HG03439 (cell line): ENCODE results near the gene AUH.

ENCODE experiments used
- ATAC-seq: cut with Tn5 transposase; IDR thresholded peaks from one replicate; pipeline ENCODE4 v1.9.1; 2021; ENCODE audit warnings: mild to moderate bottlenecking, moderate library complexity; ENCODE audit not compliant: unreplicated experiment

Gene AUH

GRCh38 chr9:91193087-91193657 is 168.5 kb downstream of the AUH start:
- peak; percentile 20 for ATAC-seq

GRCh38 chr9:91192381-91193086 is 169.2 kb downstream of the AUH start:
- ATAC-seq, result no peak

GRCh38 chr9:91191411-91192380 is 170.0 kb downstream of the AUH start:
- ATAC-seq, result no peak

- no peak for ATAC-seq
Measured at GRCh38 chr9:91190062-91190461, 171.7 kb downstream of the AUH start.

- ATAC-seq, result no peak
Measured at GRCh38 chr9:91188719-91189590, 172.8 kb downstream of the AUH start.

GRCh38 chr9:91187965-91188344 is 173.8 kb downstream of the AUH start:
- ATAC-seq, result no peak

GRCh38 chr9:91187311-91187964 is 174.3 kb downstream of the AUH start:
- no peak for ATAC-seq

GRCh38 chr9:91186632-91187108 is 175.0 kb downstream of the AUH start:
- ATAC-seq, result no peak

GRCh38 chr9:91185193-91185886 is 176.4 kb downstream of the AUH start:
- no peak for ATAC-seq

- ATAC-seq, result no peak
Measured at GRCh38 chr9:91182429-91183225, 179.1 kb downstream of the AUH start.

- ATAC-seq, result no peak
Measured at GRCh38 chr9:91181541-91181940, 180.2 kb downstream of the AUH start.

GRCh38 chr9:91180930-91181268 is 180.8 kb downstream of the AUH start:
- no peak for ATAC-seq

- ATAC-seq, result no peak
Measured at GRCh38 chr9:91180240-91180929, 181.3 kb downstream of the AUH start.

- ATAC-seq, result no peak
Measured at GRCh38 chr9:91179237-91180138, 182.2 kb downstream of the AUH start.

- ATAC-seq, result no peak
Measured at GRCh38 chr9:91178281-91179236, 183.2 kb downstream of the AUH start.

GRCh38 chr9:91177661-91178280 is 183.9 kb downstream of the AUH start:
- no peak for ATAC-seq
